A673 (cell line): ENCODE data around the gene UROS. TPM values are rescaled to one million over a fixed set of nuclear protein-coding genes. Genes with fewer than 3 reads are reported as not detected.

Source experiments
- BruUV-seq: library from RNA; stranded (reverse); fragments of 400-500 nt; replicated peaks from 2 replicates; lab custom pipeline; 2021; lab: Mats Ljungman, UMichigan
- CTCF ChIA-PET: fragments of 300-600 bp; sonication (Branson Sonifier 250); formaldehyde crosslinking; loops from one replicate; lab custom pipeline; 2022; ENCODE audit warnings: antibody characterized with exemption; lab: Charles Lee
- POLR2A ChIA-PET: fragments of 300-600 bp; sonication (Branson Sonifier 250); formaldehyde crosslinking; loops from one replicate; lab custom pipeline; 2022; ENCODE audit warnings: antibody characterized with exemption; ENCODE audit not compliant: low non-redundant PET; lab: Charles Lee
- DNase-seq: peaks from one replicate; pipeline ENCODE4 v3.0.0-alpha.2; 2015; ENCODE audit warnings: low spot score
- H3K27ac ChIP-seq: fragments of 200-600 bp; sonication (generic); 2 replicates; pipeline ENCODE4 v1.5.1; 2016; ENCODE audit warnings: mixed run types, low read depth, mild to moderate bottlenecking, mixed read lengths, antibody characterized with exemption, low read length; ENCODE audit not compliant: poor library complexity, severe bottlenecking
- H3K27me3 ChIP-seq: fragments of 200-600 bp; sonication (generic); replicated peaks from 2 replicates; pipeline ENCODE4 v1.6.1; 2017; ENCODE audit warnings: mixed run types, low read depth, mild to moderate bottlenecking, mixed read lengths, antibody characterized with exemption, low read length; ENCODE audit not compliant: insufficient read depth, poor library complexity
- H3K36me3 ChIP-seq: fragments of 200-600 bp; sonication (generic); 2 replicates; pipeline ENCODE4 v1.6.1; 2016; ENCODE audit warnings: mixed run types, mild to moderate bottlenecking, mixed read lengths, antibody characterized with exemption, low read length; ENCODE audit not compliant: insufficient read depth, poor library complexity, severe bottlenecking
- H3K4me1 ChIP-seq: fragments of 200-600 bp; sonication (generic); 2 replicates; pipeline ENCODE4 v1.6.1; 2017; ENCODE audit warnings: mixed run types, mild to moderate bottlenecking, mixed read lengths, antibody characterized with exemption, low read length; ENCODE audit not compliant: insufficient read depth, poor library complexity, severe bottlenecking
- H3K4me3 ChIP-seq: fragments of 200-600 bp; sonication (generic); 2 replicates; pipeline ENCODE4 v1.5.1; 2016; ENCODE audit warnings: low read depth, mixed run types, mild to moderate bottlenecking, mixed read lengths, low read length; ENCODE audit not compliant: poor library complexity, severe bottlenecking
- H3K9me3 ChIP-seq: fragments of 200-600 bp; sonication (generic); 2 replicates; pipeline ENCODE4 v1.6.1; 2016; ENCODE audit warnings: mixed run types, low read depth, mild to moderate bottlenecking, mixed read lengths, antibody characterized with exemption, low read length; ENCODE audit not compliant: poor library complexity, severe bottlenecking
- EZH2 ChIP-seq: fragments of 200-600 bp; sonication (generic); IDR thresholded peaks from 2 replicates; pipeline ENCODE4 v1.6.1; 2017; ENCODE audit warnings: borderline replicate concordance, low read depth, mild to moderate bottlenecking, mixed read lengths, antibody characterized with exemption, low read length; ENCODE audit not compliant: poor library complexity, severe bottlenecking
- intact Hi-C: fragments of 100-400 bp; cut with micrococcal nuclease; formaldehyde crosslinking; loops from one replicate; pipeline ENCODE4 v1.10.0; 2022; ENCODE audit not compliant: unreplicated experiment
- total RNA-seq: library from RNA; stranded (reverse); gene quantifications from 2 replicates; pipeline ENCODE4 v1.2.3, GENCODE V29; 2021
- TF ChIP-seq, protein P1 (sequence below): fragments of 300-800, 200-600 bp; sonication (generic); conservative IDR thresholded peaks from 2 replicates; pipeline ENCODE4 v1.5.1; 2017; ENCODE audit warnings: low read depth, mild to moderate bottlenecking, antibody characterized with exemption, low read length, moderate library complexity, mixed read lengths

Gene UROS
- total RNA-seq, 1 experiment from 2014 or later = 70.7 TPM

DNA sequence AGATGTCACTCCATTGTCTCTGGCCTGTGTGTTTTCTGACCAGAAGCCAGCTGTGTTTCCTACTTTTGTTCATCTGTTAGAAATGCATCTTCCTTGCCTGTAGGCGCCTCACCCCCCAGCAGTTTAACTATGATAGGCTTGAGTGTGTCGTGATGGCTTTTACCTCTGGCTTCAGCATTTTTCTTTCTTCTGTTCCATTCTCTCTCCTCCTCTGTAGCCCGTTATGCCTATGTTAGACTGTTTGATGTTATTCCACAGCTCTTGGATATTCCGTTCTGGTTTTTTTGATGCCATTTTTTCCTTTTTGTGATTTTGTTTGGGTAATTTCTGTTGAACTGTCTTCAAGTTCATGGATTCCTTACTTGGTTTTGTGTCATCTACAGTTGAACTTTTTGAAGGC is 65.3 kb downstream of the UROS start:
- Histone ChIP-seq H3K27me3 (no peaks in the 10 kb centered on the region), H3K9me3 (no peaks in the 10 kb centered on the region), H3K4me1 (no peaks in the 10 kb centered on the region), H3K4me3 (no peak overlapping the region), H3K27ac (no peak overlapping the region), H3K36me3 (peaks cover 64% of the 10 kb centered on the region)
- no TSS peak for BruUV-seq
- intact Hi-C loops = no loop called here
- CTCF ChIA-PET = no interaction called here
- TF ChIP-seq, protein P1, sequence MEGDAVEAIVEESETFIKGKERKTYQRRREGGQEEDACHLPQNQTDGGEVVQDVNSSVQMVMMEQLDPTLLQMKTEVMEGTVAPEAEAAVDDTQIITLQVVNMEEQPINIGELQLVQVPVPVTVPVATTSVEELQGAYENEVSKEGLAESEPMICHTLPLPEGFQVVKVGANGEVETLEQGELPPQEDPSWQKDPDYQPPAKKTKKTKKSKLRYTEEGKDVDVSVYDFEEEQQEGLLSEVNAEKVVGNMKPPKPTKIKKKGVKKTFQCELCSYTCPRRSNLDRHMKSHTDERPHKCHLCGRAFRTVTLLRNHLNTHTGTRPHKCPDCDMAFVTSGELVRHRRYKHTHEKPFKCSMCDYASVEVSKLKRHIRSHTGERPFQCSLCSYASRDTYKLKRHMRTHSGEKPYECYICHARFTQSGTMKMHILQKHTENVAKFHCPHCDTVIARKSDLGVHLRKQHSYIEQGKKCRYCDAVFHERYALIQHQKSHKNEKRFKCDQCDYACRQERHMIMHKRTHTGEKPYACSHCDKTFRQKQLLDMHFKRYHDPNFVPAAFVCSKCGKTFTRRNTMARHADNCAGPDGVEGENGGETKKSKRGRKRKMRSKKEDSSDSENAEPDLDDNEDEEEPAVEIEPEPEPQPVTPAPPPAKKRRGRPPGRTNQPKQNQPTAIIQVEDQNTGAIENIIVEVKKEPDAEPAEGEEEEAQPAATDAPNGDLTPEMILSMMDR = no peak
- TF ChIP-seq EZH2 = no peak
- POLR2A ChIA-PET = no interaction called here
- no peak for DNase-seq

DNA sequence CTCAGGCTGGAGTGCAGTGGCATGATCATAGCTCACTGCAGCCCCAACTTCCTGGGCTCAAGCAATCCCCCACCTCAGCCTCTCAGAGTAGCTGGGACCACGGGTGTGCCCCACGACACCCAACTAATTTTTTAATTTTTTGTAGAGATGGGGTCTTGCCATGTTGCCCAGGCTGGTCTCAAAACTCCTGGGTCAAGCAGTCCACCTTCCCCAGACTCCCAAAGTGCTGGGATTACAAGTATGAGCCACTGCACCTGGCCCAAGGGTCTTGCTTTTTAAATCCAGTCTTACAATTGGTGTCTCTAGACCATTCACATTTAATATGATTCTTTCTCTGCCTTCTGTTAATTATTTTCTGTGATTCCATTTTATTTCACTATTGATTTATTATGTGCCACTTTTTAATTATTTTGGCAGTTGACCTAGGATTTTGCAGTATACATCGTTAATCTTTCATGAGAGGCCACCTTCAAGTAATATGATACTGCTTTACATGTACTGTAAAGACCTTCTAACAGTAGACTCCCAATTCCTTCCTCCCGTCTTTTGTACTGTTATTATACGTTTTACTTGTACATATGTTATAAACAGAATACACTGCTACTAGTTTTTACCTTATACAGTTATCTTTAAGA is 66.1 kb downstream of the UROS start:
- TF ChIP-seq EZH2 = no peak
- TF ChIP-seq, protein P1 = no peak
- intact Hi-C loops = no loop called here
- no peak for DNase-seq
- peaks cover 62% of the 10 kb centered on the region for H3K36me3 ChIP-seq
- H3K27me3 ChIP-seq = no peaks in the 10 kb centered on the region
- ChIA-PET POLR2A (no interaction called here), CTCF (no interaction called here)
- no peak overlapping the region for H3K27ac ChIP-seq
- no peak overlapping the region for H3K4me3 ChIP-seq
- no peaks in the 10 kb centered on the region for H3K9me3 ChIP-seq
- no peaks in the 10 kb centered on the region for H3K4me1 ChIP-seq
- no TSS peak for BruUV-seq

DNA sequence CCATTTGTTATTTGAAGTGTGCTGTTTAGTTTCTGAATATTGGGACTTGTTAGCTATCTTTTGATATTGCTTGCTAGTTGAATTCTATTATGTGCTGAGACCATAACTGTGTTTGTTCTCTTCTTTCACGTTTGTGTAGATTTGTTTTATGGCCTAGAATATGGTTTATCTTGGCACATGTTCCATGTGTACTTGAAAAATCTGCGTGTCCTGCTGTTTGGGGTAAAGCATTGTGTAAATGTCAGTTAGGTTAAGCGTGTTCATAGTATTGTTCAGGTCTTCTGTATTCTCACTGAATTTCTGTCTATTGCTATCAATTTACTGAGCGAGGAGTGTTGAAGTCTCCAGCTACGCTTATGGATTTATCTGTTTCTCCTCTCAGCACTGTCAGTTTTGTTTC is 66.9 kb downstream of the UROS start:
- intact Hi-C loops = no loop called here
- TF ChIP-seq, protein P1 = no peak
- no peak for TF ChIP-seq EZH2
- ChIA-PET CTCF (no interaction called here), POLR2A (no interaction called here)
- no peak for DNase-seq
- H3K4me1 ChIP-seq = no peaks in the 10 kb centered on the region
- no peaks in the 10 kb centered on the region for H3K27me3 ChIP-seq
- H3K27ac ChIP-seq = no peak overlapping the region
- no peaks in the 10 kb centered on the region for H3K9me3 ChIP-seq
- H3K36me3 ChIP-seq = peaks cover 61% of the 10 kb centered on the region
- no TSS peak for BruUV-seq
- no peak overlapping the region for H3K4me3 ChIP-seq
